IMR-90 (cell line): ENCODE results near the gene HTR3E.

ENCODE experiments used
- BHLHE40 ChIP-seq: fragments of 150-350 bp; IDR thresholded peaks from 2 replicates; pipeline ENCODE4 v1.6.1; 2016; ENCODE audit warnings: mild to moderate bottlenecking, low read depth, low read length
- CEBPB ChIP-seq: IDR thresholded peaks from 2 replicates; pipeline ENCODE4 v1.6.1; 2012; ENCODE audit warnings: low read depth, low read length, improper control_type of control experiment
- CHD1 ChIP-seq: IDR thresholded peaks from 2 replicates; pipeline ENCODE4 v1.6.1; 2012; ENCODE audit warnings: low read depth, low read length, improper control_type of control experiment
- CTCF ChIP-seq: conservative IDR thresholded peaks from 2 replicates; pipeline ENCODE4 v1.5.1; 2012; ENCODE audit warnings: mild to moderate bottlenecking, low read depth, low read length, improper control_type of control experiment
- FOS ChIP-seq: fragments of 150-350 bp; IDR thresholded peaks from 2 replicates; pipeline ENCODE4 v1.6.1; 2016; ENCODE audit warnings: low read depth, low read length
- MAFK ChIP-seq: IDR thresholded peaks from 2 replicates; pipeline ENCODE4 v1.6.1; 2012; ENCODE audit warnings: low read depth, low read length, improper control_type of control experiment
- MAZ ChIP-seq: IDR thresholded peaks from 2 replicates; pipeline ENCODE4 v1.6.1; 2012; ENCODE audit warnings: low read depth, mild to moderate bottlenecking, low read length, improper control_type of control experiment, moderate library complexity, borderline replicate concordance
- MXI1 ChIP-seq: IDR thresholded peaks from 2 replicates; pipeline ENCODE4 v1.6.1; 2012; ENCODE audit warnings: low read depth, mild to moderate bottlenecking, low read length, moderate library complexity, borderline replicate concordance
- POLR2A ChIP-seq: IDR thresholded peaks from 2 replicates; pipeline ENCODE4 v1.6.1; 2012; ENCODE audit warnings: mild to moderate bottlenecking, low read depth, low read length
- RCOR1 ChIP-seq: IDR thresholded peaks from 2 replicates; pipeline ENCODE4 v1.6.1; 2012; ENCODE audit warnings: mild to moderate bottlenecking, low read length, improper control_type of control experiment; ENCODE audit not compliant: insufficient replicate concordance
- RFX5 ChIP-seq: IDR thresholded peaks from 2 replicates; pipeline ENCODE4 v1.8.0; 2012; ENCODE audit warnings: low read depth, mild to moderate bottlenecking, low read length, moderate library complexity
- SMC3 ChIP-seq: fragments of 150-350 bp; IDR thresholded peaks from 2 replicates; pipeline ENCODE4 v1.6.1; 2016; ENCODE audit warnings: low read depth, mild to moderate bottlenecking, antibody characterized with exemption, low read length, moderate library complexity
- USF2 ChIP-seq: fragments of 150-350 bp; IDR thresholded peaks from 2 replicates; pipeline ENCODE4 v1.6.1; 2017; ENCODE audit warnings: mild to moderate bottlenecking, antibody characterized with exemption, low read length, low read depth
- TF ChIP-seq, protein P1 (sequence below): fragments of 150-350 bp; IDR thresholded peaks from 2 replicates; pipeline ENCODE4 v1.6.1; 2016; ENCODE audit warnings: low read depth, mild to moderate bottlenecking, low read length, moderate library complexity, borderline replicate concordance

DNA sequence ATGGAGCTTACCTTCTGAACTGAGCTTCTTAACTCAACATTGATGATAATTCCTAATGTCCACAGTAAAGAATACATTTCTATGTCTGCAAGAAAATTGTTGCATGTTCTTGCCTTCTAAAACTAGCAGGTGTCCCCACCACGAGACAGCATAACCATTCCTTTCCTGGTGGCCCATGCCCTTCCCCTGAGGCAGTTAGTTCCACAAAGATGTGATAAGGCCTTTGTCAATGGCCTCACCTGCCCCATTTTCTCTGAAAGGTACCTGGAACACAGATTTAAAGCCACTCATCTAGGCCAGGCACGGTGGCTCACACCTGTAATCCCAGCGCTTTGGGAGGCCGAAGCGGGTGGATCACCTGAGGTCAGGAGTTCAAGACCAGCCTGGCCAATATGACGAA, 21.0 kb upstream of the HTR3E start:
- no peak for TF ChIP-seq CEBPB
- TF ChIP-seq FOS, result no peak
- no peak for TF ChIP-seq MAFK
- TF ChIP-seq USF2, result no peak
- TF ChIP-seq CTCF, result no peak
- TF ChIP-seq POLR2A, result no peak
- TF ChIP-seq, protein P1, sequence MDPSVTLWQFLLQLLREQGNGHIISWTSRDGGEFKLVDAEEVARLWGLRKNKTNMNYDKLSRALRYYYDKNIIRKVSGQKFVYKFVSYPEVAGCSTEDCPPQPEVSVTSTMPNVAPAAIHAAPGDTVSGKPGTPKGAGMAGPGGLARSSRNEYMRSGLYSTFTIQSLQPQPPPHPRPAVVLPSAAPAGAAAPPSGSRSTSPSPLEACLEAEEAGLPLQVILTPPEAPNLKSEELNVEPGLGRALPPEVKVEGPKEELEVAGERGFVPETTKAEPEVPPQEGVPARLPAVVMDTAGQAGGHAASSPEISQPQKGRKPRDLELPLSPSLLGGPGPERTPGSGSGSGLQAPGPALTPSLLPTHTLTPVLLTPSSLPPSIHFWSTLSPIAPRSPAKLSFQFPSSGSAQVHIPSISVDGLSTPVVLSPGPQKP, result no peak
- TF ChIP-seq MAZ, result no peak
- TF ChIP-seq BHLHE40, result no peak
- no peak for TF ChIP-seq CHD1
- TF ChIP-seq MXI1, result no peak
- TF ChIP-seq SMC3, result no peak
- no peak for TF ChIP-seq RCOR1
- TF ChIP-seq RFX5, result no peak
